ENCODE results near the gene DZANK1. TPM values are rescaled to one million over a fixed set of nuclear protein-coding genes. Genes with fewer than 3 reads are reported as not detected.

The DZANK1 gene
- total and polyA plus RNA-seq, 9 of the 15 experiments (the other 6 are each of a cell fraction or from before 2014, with no cell fraction given), result 0.04 to 0.18 (median 0.11) TPM; not detected in 2

GRCh38 chr20:18507218-18508191 is 40.7 kb upstream of the DZANK1 start, which contains the start of gene SEC23B (continued):
- TF ChIP-seq FOS (IDR thresholded peaks at IDR 0.05; ENCODE audit: extremely low read depth, insufficient read length) (peak; percentile 74), SP1 (CRISPR knock-in tag; IDR thresholded peaks at IDR 0.05) (peak; percentile 67; the same call in 1 of the 2 replicates), MXD1 (CRISPR knock-in tag; IDR thresholded peaks at IDR 0.05; ENCODE audit: borderline replicate concordance, poor library complexity, severe bottlenecking) (no peak), EGR1 (conservative IDR thresholded peaks at IDR 0.05) (no peak), ZNF445 (CRISPR knock-in tag; IDR thresholded peaks at IDR 0.05; ENCODE audit: low read depth) (no peak), MITF (IDR thresholded peaks at IDR 0.05) (no peak), ZNF184 (CRISPR knock-in tag; IDR thresholded peaks at IDR 0.05) (no peak), ZNF778 (CRISPR knock-in tag; IDR thresholded peaks at IDR 0.05) (no peak), MNT (conservative IDR thresholded peaks at IDR 0.05) (peak; percentile 33 to 81; a peak in 3 of 4 replicates), SAFB (IDR thresholded peaks at IDR 0.05; ENCODE audit: borderline replicate concordance, low read depth, low read length) (no peak), SAP30 (IDR thresholded peaks at IDR 0.05; ENCODE audit: borderline replicate concordance, insufficient read depth, low read depth, low read length, poor library complexity, severe bottlenecking) (peak; percentile 49), IRF2 (CRISPR knock-in tag; IDR thresholded peaks at IDR 0.05) (no peak), RFX7 (CRISPR knock-in tag; IDR thresholded peaks at IDR 0.05) (no peak), SP2 (IDR thresholded peaks at IDR 0.05; ENCODE audit: extremely low read depth, low read depth, low read length, poor library complexity, severe bottlenecking) (no peak)
- TF ChIP-seq, protein P1, sequence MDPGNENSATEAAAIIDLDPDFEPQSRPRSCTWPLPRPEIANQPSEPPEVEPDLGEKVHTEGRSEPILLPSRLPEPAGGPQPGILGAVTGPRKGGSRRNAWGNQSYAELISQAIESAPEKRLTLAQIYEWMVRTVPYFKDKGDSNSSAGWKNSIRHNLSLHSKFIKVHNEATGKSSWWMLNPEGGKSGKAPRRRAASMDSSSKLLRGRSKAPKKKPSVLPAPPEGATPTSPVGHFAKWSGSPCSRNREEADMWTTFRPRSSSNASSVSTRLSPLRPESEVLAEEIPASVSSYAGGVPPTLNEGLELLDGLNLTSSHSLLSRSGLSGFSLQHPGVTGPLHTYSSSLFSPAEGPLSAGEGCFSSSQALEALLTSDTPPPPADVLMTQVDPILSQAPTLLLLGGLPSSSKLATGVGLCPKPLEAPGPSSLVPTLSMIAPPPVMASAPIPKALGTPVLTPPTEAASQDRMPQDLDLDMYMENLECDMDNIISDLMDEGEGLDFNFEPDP (CRISPR knock-in tag; IDR thresholded peaks at IDR 0.05), result no peak
- TF ChIP-seq, protein P2, sequence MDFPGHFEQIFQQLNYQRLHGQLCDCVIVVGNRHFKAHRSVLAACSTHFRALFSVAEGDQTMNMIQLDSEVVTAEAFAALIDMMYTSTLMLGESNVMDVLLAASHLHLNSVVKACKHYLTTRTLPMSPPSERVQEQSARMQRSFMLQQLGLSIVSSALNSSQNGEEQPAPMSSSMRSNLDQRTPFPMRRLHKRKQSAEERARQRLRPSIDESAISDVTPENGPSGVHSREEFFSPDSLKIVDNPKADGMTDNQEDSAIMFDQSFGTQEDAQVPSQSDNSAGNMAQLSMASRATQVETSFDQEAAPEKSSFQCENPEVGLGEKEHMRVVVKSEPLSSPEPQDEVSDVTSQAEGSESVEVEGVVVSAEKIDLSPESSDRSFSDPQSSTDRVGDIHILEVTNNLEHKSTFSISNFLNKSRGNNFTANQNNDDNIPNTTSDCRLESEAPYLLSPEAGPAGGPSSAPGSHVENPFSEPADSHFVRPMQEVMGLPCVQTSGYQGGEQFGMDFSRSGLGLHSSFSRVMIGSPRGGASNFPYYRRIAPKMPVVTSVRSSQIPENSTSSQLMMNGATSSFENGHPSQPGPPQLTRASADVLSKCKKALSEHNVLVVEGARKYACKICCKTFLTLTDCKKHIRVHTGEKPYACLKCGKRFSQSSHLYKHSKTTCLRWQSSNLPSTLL (IDR thresholded peaks at IDR 0.05), result no peak
